ENCODE data around the gene CELSR2.
A peak's percentile ranks its signal among the peaks of the same experiment; 100 is the strongest.

Gene CELSR2, protein sequence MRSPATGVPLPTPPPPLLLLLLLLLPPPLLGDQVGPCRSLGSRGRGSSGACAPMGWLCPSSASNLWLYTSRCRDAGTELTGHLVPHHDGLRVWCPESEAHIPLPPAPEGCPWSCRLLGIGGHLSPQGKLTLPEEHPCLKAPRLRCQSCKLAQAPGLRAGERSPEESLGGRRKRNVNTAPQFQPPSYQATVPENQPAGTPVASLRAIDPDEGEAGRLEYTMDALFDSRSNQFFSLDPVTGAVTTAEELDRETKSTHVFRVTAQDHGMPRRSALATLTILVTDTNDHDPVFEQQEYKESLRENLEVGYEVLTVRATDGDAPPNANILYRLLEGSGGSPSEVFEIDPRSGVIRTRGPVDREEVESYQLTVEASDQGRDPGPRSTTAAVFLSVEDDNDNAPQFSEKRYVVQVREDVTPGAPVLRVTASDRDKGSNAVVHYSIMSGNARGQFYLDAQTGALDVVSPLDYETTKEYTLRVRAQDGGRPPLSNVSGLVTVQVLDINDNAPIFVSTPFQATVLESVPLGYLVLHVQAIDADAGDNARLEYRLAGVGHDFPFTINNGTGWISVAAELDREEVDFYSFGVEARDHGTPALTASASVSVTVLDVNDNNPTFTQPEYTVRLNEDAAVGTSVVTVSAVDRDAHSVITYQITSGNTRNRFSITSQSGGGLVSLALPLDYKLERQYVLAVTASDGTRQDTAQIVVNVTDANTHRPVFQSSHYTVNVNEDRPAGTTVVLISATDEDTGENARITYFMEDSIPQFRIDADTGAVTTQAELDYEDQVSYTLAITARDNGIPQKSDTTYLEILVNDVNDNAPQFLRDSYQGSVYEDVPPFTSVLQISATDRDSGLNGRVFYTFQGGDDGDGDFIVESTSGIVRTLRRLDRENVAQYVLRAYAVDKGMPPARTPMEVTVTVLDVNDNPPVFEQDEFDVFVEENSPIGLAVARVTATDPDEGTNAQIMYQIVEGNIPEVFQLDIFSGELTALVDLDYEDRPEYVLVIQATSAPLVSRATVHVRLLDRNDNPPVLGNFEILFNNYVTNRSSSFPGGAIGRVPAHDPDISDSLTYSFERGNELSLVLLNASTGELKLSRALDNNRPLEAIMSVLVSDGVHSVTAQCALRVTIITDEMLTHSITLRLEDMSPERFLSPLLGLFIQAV (N-terminal part only)

GRCh38 chr1:109248797-109249629 is at the start of gene CELSR2:
Gene CELSR2, plus strand, starts transcription at chr1:109249539. Its CDS starts 541 bp downstream, at chr1:109250080.
- H3K4me3 ChIP-seq (ENCODE audit: low read length), result peak within 1 kb of the TSS; percentile 27
- DNase-seq (ENCODE audit: low read depth), result peak; percentile 43
- TF ChIP-seq, protein P1, sequence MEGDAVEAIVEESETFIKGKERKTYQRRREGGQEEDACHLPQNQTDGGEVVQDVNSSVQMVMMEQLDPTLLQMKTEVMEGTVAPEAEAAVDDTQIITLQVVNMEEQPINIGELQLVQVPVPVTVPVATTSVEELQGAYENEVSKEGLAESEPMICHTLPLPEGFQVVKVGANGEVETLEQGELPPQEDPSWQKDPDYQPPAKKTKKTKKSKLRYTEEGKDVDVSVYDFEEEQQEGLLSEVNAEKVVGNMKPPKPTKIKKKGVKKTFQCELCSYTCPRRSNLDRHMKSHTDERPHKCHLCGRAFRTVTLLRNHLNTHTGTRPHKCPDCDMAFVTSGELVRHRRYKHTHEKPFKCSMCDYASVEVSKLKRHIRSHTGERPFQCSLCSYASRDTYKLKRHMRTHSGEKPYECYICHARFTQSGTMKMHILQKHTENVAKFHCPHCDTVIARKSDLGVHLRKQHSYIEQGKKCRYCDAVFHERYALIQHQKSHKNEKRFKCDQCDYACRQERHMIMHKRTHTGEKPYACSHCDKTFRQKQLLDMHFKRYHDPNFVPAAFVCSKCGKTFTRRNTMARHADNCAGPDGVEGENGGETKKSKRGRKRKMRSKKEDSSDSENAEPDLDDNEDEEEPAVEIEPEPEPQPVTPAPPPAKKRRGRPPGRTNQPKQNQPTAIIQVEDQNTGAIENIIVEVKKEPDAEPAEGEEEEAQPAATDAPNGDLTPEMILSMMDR (conservative IDR thresholded peaks at IDR 0.05; ENCODE audit: low read length), result no peak

GRCh38 chr1:109199710-109200109 is 49.6 kb upstream of the CELSR2 start:
- no peak overlapping the region for H3K4me3 ChIP-seq (ENCODE audit: low read length)
- TF ChIP-seq, protein P1 (conservative IDR thresholded peaks at IDR 0.05; ENCODE audit: low read length), result no peak
- DNase-seq (ENCODE audit: low read depth), result no peak

- H3K4me3 ChIP-seq (ENCODE audit: low read length), result no peak overlapping the region
- TF ChIP-seq, protein P1 (conservative IDR thresholded peaks at IDR 0.05; ENCODE audit: low read length), result peak; percentile 82
- peak; percentile 83 for DNase-seq (ENCODE audit: low read depth)
Measured at GRCh38 chr1:109201123-109201703, 48.1 kb upstream of the CELSR2 start.

- no peak for DNase-seq (ENCODE audit: low read depth)
- TF ChIP-seq, protein P1 (conservative IDR thresholded peaks at IDR 0.05; ENCODE audit: low read length), result no peak
- H3K4me3 ChIP-seq (ENCODE audit: low read length), result no peak overlapping the region
Measured at GRCh38 chr1:109204484-109204883, 44.9 kb upstream of the CELSR2 start.

- no peak overlapping the region for H3K4me3 ChIP-seq (ENCODE audit: low read length)
- DNase-seq (ENCODE audit: low read depth), result no peak
- TF ChIP-seq, protein P1 (conservative IDR thresholded peaks at IDR 0.05; ENCODE audit: low read length), result no peak
Measured at GRCh38 chr1:109206339-109206738, 43.0 kb upstream of the CELSR2 start.

Measured in AG10803 (cell line).